HG03571 (cell line): ENCODE data around the gene STXBP4.
"Not testable (repeated sequence)": the region's sequence is repeated elsewhere in the genome, so short reads cannot be mapped to it uniquely, and the experiment has no call there.

Experiments used
- ATAC-seq: cut with Tn5 transposase; IDR thresholded peaks from one replicate; pipeline ENCODE4 v1.9.1; 2021; ENCODE audit not compliant: unreplicated experiment

Gene STXBP4

DNA sequence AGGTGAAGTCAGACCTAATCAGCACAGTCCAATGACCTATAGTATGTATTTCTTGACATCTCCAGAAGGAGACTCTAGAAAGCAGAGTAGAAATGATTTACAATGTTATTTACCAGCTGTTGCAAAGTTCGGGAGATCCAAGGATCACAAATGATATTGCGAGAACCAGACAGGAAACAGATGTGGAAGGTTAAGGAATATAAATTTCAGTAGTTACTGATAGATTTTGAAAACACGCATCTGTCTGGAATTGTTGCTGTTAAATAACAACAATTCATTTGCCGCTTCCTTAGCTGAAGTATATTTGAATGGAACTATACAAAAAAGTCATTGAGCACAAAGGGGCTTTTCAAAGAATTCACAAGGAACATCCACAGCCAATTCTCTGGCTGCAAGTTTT lies 72.0 kb downstream of the STXBP4 start:
- no peak for ATAC-seq

DNA sequence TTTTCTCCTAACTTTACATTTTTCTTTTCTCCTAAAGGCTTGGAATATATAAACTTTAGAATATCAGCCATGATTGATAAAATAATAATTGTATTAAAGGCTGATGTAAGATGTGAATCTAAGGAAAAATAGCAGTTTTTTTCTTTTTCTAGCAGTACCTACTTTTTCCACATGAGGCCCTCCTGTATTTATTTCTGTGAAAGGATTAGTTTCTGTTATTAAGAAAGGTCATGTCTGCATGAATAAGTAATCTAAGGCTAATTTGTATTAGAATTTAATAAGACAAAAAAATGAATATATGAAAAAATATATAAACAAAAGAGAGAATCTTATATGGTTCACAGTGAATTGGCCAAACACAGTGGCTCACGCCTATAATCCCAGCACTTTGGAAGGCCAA lies 85.3 kb downstream of the STXBP4 start:
- no peak for ATAC-seq

GRCh38 chr17:55054429-55054828 lies 85.9 kb downstream of the STXBP4 start:
- ATAC-seq, result no peak

DNA sequence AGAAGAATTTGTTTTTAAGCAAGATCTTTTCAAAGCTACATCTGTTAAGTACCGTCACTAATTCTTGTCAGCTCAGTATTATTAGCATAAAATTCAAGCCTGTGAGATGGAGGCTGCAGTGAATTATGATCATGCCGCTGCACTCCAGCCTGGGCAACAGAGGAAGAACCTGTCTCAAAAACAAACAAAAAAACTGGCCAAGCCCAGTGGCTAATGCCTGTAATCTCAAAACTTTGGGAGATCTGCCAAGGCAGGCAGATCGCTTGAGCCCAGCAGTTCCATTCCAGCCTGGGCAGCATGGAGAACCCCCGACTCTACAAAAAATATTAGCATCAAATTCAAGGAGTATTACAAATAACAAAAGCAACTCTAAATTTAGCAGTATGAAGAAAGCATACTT lies 88.0 kb downstream of the STXBP4 start:
- no peak for ATAC-seq

- no peak for ATAC-seq
Observed at GRCh38 chr17:55057184-55057583, 88.6 kb downstream of the STXBP4 start.

GRCh38 chr17:55059724-55060123 lies 91.2 kb downstream of the STXBP4 start:
- ATAC-seq, result no peak

- ATAC-seq, result no peak
Observed at GRCh38 chr17:55062921-55063320, 94.4 kb downstream of the STXBP4 start.

DNA sequence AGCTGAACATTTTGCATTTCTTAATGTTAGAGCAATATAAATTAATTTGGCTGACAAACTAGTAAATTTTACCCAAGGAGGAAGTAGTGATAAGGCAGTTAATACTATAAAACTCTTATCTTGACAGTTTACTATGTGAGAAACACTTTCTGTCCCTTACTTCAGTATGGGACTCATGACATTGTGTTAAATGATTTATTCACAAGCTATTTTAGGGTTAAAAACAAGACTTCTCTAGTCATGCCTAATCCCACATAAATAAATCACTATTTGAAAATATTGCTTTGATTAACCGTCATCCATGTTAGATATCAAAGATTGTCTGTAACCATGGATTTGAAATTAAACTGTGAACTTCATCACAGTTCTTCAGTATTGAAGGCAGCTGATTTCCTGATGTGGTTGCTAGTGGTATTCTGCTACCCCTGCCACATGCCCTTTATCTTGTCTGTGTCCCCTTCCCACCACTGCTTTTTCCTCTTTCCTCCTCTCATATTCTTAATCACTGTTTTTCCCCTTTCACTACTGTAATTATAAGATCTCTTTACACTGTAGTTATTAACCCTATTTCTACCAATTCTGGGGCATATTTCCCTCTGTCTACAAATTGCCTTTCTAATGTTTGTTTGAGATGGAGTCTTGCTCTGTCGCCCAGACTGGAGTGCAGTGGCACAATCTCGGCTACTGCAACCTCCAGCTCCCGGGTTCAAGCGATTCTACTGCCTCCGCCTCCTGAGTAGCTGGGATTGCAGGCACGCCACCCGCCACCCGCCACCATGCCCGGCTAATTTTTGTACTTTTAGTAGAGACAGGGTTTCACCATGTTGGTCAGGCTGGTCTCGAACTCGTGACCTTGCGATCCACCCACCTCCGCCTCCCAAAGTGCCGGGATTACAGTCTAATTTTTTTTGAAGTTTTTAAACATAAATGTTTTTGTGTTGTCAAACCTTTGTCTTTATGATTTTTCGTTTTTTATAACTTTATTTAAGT lies 95.6 kb downstream of the STXBP4 start:
- no peak for ATAC-seq

GRCh38 chr17:55067697-55068439 lies 99.3 kb downstream of the STXBP4 start:
- ATAC-seq, result no peak

DNA sequence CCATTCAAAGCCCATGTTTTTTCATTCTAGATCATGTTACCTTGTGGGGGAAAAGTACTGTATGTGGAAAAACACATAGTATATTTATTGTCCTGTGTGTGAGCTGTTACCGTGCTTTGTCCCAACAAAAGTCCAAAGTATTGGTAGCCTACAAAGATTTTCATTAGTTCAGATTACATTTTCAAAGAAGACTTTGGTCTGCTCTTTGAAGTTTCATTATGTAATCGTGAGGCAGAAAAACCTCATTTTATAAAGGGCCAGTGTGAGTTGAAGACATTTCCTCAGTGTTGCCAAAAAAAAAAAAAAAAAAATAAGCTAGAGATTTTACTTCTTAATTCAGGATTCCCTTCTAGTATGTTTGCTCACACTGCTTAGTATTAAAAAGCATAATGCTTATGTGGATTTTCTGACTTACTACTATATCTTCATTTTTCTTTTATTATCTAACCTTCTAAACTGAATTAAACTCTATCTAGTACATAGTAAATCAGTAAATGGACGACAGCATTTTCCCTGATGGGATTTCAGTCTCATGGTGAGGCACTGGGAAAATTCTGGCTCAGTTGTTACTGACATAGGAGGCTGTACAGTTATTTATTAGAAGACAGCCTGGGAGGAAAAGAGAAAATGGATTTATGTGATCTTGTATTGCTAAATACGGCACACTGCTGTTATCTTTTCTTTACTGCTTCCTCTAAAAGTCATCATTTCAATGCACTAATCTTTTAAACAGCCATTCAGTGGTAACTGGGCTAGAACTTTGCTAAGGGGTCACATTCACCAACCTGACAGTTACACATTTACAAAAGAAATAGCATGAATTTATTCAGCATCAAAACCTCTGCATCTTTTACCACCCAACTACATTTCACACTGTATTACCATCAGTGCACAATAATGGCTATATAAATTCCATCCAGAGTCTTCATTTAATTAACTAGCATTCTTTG lies 100.6 kb downstream of the STXBP4 start:
- ATAC-seq, result no peak

GRCh38 chr17:55069983-55070529 lies 101.5 kb downstream of the STXBP4 start:
- no peak for ATAC-seq

- no peak for ATAC-seq
Observed at GRCh38 chr17:55072898-55073297, 104.3 kb downstream of the STXBP4 start.

DNA sequence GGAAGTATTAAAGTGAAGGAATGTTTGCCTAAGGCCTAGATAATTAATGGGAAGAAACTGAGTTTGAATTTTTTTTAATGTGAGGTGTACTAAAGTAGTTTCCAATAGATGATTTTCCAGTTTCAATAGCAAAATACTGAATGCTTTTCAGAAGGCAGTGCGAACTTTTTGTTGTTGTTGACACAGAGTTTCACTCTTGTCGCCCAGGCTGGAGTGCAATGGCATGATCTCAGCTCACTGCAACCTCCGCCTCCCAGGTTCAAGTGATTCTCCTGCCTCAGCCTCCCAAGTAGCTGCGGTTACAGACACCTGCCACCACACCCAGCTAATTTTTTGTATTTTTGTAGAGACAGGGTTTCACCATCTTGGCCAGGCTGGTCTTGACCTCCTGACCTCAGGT lies 104.9 kb downstream of the STXBP4 start:
- ATAC-seq, result not testable (repeated sequence)

- no peak for ATAC-seq
Observed at GRCh38 chr17:55081559-55081958, 113.0 kb downstream of the STXBP4 start.

DNA sequence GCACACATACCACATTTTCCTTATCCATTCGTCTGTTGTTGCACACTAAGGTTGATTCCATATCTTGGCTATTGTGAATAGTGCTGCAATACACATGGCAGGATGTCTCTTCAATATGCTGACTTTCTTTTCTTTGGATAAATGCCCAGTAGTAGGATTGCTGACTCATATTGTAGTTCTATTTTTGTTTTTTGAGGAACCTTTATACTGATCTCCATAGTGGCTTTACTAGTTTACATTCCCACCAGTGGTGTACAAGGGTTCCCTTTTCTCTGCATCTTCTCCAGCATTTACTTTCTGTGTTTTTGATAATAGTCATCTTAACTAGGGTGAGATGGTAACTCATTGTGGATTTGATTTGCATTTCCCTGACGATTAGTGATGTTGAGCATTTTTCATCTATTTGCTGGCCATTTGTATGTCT lies 118.1 kb downstream of the STXBP4 start:
- no peak for ATAC-seq

DNA sequence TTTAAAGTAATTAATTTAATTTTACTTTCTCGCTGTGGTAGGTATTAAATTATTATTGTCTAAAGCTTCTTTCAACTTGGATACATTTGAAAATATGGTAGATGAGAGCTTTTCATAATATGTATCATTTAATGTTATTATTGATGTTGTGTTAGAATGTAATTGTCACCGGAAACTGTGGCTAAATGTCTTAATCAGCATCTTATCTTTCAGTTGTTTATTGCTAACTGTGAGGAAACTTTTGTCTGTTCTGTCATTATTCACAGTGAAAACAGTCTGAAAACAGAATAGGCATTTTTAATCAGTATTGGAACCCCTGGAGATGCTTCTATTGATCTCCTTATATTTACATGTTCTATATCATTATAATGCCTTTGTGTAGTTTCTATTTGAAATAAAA lies 120.7 kb downstream of the STXBP4 start:
- no peak for ATAC-seq

DNA sequence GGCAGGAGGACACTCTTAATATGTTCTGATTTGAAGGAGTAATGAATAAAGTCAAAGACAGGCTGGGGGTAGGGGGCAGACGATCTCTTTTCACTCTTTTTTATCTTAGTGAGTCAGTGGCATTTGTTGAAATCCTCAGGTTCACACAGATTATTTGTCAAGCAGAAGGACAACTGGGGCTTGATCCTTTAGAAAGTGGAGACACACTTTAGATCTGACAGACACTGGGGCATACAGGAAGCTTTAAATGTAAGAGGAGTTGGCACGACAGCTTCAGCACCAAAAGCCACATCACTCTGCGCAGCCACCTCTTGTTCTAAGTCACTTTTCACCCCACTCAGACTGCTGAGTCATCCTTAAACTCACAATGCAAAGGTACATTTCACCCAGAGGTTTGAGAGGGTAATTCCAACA lies 121.5 kb downstream of the STXBP4 start:
- ATAC-seq, result peak; percentile 99

DNA sequence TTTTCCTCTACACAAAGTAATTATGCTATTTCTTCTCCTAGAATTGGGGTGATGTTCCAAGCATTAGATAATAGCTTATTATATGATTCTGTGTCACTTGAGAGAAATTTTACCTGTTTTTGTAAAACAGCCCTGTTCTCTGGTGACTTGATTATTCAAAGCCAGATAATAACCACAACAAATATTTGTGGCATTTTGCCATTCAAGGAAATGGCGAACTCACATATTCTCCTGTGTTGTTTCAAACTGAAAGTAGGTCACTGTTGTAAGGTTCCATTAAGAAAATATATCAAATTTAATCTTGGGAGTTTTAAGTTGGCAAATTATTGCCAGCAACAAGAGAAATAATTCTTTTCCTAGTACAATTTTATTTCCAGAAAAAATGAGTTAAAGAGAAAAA lies 124.8 kb downstream of the STXBP4 start:
- ATAC-seq, result no peak

DNA sequence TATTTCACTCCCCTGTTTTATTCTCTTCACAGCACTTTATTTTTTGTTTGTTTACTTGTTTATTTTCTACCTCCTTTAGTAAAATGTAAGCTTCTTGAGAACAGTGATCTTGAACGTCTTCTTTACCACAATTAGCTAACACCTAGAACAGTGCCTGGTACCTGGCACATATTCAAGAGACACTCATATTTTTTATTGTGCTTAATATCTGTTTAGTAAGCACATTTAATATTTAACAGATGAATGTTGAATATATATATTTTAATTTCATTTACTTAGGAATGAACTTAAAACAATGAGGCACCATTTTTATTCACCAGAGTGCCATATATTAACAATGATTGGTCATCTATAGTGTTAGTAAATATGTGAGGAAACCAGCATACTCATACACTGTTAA lies 130.2 kb downstream of the STXBP4 start:
- ATAC-seq, result no peak

- ATAC-seq, result no peak
Observed at GRCh38 chr17:55110521-55110920, 142.0 kb downstream of the STXBP4 start.

DNA sequence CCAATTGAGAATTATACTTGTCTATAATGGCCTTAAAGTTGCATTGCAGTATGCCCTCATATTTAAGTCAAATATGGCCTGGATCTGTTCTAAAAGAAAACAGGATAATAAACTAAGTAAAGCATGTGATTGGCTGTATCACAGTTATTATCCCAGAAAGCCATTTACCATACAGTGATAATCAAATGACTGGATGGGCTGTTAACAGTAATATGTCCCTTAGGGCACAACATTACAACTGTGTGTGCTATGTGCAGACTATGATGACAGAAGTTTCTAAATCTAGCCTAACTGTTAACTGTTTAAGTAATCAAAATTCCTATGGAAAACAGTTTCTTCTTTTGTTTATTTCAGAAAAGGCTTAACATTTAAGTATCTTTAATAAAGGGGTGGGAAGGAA lies 145.7 kb downstream of the STXBP4 start:
- ATAC-seq, result no peak
